K562 (cell line): ENCODE measurements around the gene RPL10A. TPM values are rescaled to one million over a fixed set of nuclear protein-coding genes. Genes with fewer than 3 reads are reported as not detected.

ENCODE experiments used
- ARID1B ChIP-seq: fragments of 450-650 bp; IDR thresholded peaks from 2 replicates; pipeline ENCODE4 v1.6.1; 2016; ENCODE audit warnings: antibody characterized with exemption, mild to moderate bottlenecking, inconsistent platforms
- ASH1L ChIP-seq: fragments of 450-650 bp; IDR thresholded peaks from 2 replicates; pipeline ENCODE4 v1.6.1; 2018; ENCODE audit warnings: borderline replicate concordance, mild to moderate bottlenecking, low read depth; ENCODE audit not compliant: partially characterized antibody
- BRD9 ChIP-seq: fragments of 450-650 bp; IDR thresholded peaks from 2 replicates; pipeline ENCODE4 v1.6.1; 2018; ENCODE audit warnings: low read depth; ENCODE audit not compliant: partially characterized antibody
- BRF1 ChIP-seq: IDR thresholded peaks from 3 replicates; pipeline ENCODE4 v1.6.1; 2011; ENCODE audit warnings: borderline replicate concordance, mild to moderate bottlenecking; ENCODE audit not compliant: insufficient read length; ENCODE audit errors: extremely low read depth
- CREM ChIP-seq: IDR thresholded peaks from 2 replicates; pipeline ENCODE4 v1.6.1; 2014; ENCODE audit warnings: antibody characterized with exemption, low read depth
- ELF1 ChIP-seq: fragments of 200-800 bp; sonication (Bioruptor generic); IDR thresholded peaks from 2 replicates; pipeline ENCODE4 v1.6.1; 2016; ENCODE audit warnings: missing genetic modification characterization, missing compliant biosample characterization
- ESRRB ChIP-seq: fragments of 250-450 bp; sonication (Bioruptor Pico); IDR thresholded peaks from 2 replicates; pipeline ENCODE4 v1.5.0; 2020; ENCODE audit warnings: mild to moderate bottlenecking, moderate library complexity, borderline replicate concordance
- GABPB1 ChIP-seq: sonication (generic); formaldehyde crosslinking; IDR thresholded peaks from 2 replicates; pipeline ENCODE4 v1.8.0; 2022; ENCODE audit warnings: mild to moderate bottlenecking, missing genetic modification reagents
- HEY1 ChIP-seq: fragments of 250-450 bp; sonication (Bioruptor Pico); IDR thresholded peaks from 2 replicates; pipeline ENCODE4 v1.5.0; 2020; ENCODE audit warnings: mild to moderate bottlenecking, moderate library complexity, borderline replicate concordance
- HIVEP1 ChIP-seq: fragments of 250-450 bp; sonication (Bioruptor Pico); IDR thresholded peaks from 2 replicates; pipeline ENCODE4 v1.4.0; 2020; ENCODE audit warnings: mild to moderate bottlenecking
- HMG20A ChIP-seq: fragments of 450-650 bp; formaldehyde crosslinking; conservative IDR thresholded peaks from 2 replicates; pipeline ENCODE4 v1.4.0; 2020; ENCODE audit warnings: mild to moderate bottlenecking, mixed read lengths
- HNRNPL ChIP-seq: fragments of 200-400 bp; formaldehyde crosslinking; IDR thresholded peaks from 2 replicates; pipeline ENCODE4 v1.6.1; 2017; ENCODE audit warnings: low read depth, mild to moderate bottlenecking, low read length
- LARP7 ChIP-seq: fragments of 450-650 bp; IDR thresholded peaks from 2 replicates; pipeline ENCODE4 v1.6.1; 2016
- OTX1 ChIP-seq: fragments of 450-650 bp; formaldehyde crosslinking; IDR thresholded peaks from 2 replicates; pipeline ENCODE4 v1.4.0; 2022; ENCODE audit warnings: mild to moderate bottlenecking
- PHF20 ChIP-seq: fragments of 450-650 bp; IDR thresholded peaks from 2 replicates; pipeline ENCODE4 v1.6.1; 2018; ENCODE audit not compliant: partially characterized antibody
- TAF7 ChIP-seq: fragments of 450-650 bp; IDR thresholded peaks from 2 replicates; pipeline ENCODE4 v1.6.1; 2016; ENCODE audit warnings: missing genetic modification characterization, missing compliant biosample characterization
- TRIM24 ChIP-seq, 2 experiments: fragments of 450-650 bp; IDR thresholded peaks; 2 replicates each; pipeline ENCODE4 v1.6.1; 2016
- ZEB2 ChIP-seq: fragments of 450-650 bp; IDR thresholded peaks from 2 replicates; pipeline ENCODE4 v1.6.1; 2016
- ZNF253 ChIP-seq: fragments of 250-450 bp; sonication (Bioruptor Pico); conservative IDR thresholded peaks from 2 replicates; pipeline ENCODE4 v1.6.1; 2021; ENCODE audit warnings: mild to moderate bottlenecking
- ZNF3 ChIP-seq: fragments of 250-450 bp; sonication (Bioruptor Pico); IDR thresholded peaks from 2 replicates; pipeline ENCODE4 v1.5.0; 2021; ENCODE audit warnings: mild to moderate bottlenecking, moderate library complexity
- ZNF551 ChIP-seq: fragments of 250-450 bp; sonication (Bioruptor Pico); IDR thresholded peaks from 2 replicates; pipeline ENCODE4 v1.5.0; 2021; ENCODE audit warnings: mild to moderate bottlenecking, moderate library complexity
- ZNF695 ChIP-seq: fragments of 450-650 bp; formaldehyde crosslinking; IDR thresholded peaks from 2 replicates; pipeline ENCODE4 v1.4.0; 2020; ENCODE audit warnings: mild to moderate bottlenecking, moderate library complexity
- polyA plus RNA-seq, 8 experiments: library from polyadenylated mRNA; depleted of rRNA in 4 of 8; stranded (reverse) in 5 of 8; unstranded in 3 of 8; fragments of >200 nt; fragmentation: Nextera tagmentation in 2 of 8; fragmentation: Illumina TruSeq in 1 of 8; extraction: Ambion mirVana in 2 of 8; extraction: Trizol in 1 of 8; gene quantifications; 2 replicates each; pipeline versions ENCODE4 v1.2.1 to v1.2.3, GENCODE V29; 2011 to 2014; ENCODE audit warnings: inconsistent platforms in 1 of 8, missing spikeins in 1 of 8
- total RNA-seq, 7 experiments: library from RNA; depleted of rRNA in 6 of 7; stranded (reverse); fragments of >200 nt in 6 of 7; fragmentation: Illumina TruSeq in 2 of 7; extraction: Trizol in 2 of 7; gene quantifications; 2 replicates each; pipeline versions ENCODE4 v1.2.1 to v1.2.3, GENCODE V29; 2011 to 2021; ENCODE audit warnings: low replicate concordance in 1 of 7
- TF ChIP-seq, protein P1 (sequence below), 2 experiments: fragments of 450-650 bp; conservative IDR thresholded peaks; 2 replicates each; pipeline ENCODE4 v1.6.1; 2017; ENCODE audit warnings: mild to moderate bottlenecking in 2 of 2, moderate library complexity in 2 of 2
- TF ChIP-seq, protein P2 (sequence below): fragments of 250-450 bp; sonication (Bioruptor Pico); IDR thresholded peaks from 2 replicates; pipeline ENCODE4 v1.8.0; 2021; ENCODE audit warnings: moderate library complexity, mild to moderate bottlenecking, inconsistent platforms
- TF ChIP-seq, protein P3 (sequence below): fragments of 450-650 bp; IDR thresholded peaks from 2 replicates; pipeline ENCODE4 v1.6.1; 2016; ENCODE audit warnings: antibody characterized with exemption
- TF ChIP-seq, protein P4 (sequence below): conservative IDR thresholded peaks from 2 replicates; pipeline ENCODE4 v1.6.1; 2011; ENCODE audit warnings: low read depth, mild to moderate bottlenecking, low read length; ENCODE audit not compliant: control insufficient read depth

RPL10A gene
- total and polyA plus RNA-seq, 9 of the 15 experiments (the other 6 are each of a cell fraction or from before 2014, with no cell fraction given), result 1,589 to 3,237 (median 2,116) TPM

DNA sequence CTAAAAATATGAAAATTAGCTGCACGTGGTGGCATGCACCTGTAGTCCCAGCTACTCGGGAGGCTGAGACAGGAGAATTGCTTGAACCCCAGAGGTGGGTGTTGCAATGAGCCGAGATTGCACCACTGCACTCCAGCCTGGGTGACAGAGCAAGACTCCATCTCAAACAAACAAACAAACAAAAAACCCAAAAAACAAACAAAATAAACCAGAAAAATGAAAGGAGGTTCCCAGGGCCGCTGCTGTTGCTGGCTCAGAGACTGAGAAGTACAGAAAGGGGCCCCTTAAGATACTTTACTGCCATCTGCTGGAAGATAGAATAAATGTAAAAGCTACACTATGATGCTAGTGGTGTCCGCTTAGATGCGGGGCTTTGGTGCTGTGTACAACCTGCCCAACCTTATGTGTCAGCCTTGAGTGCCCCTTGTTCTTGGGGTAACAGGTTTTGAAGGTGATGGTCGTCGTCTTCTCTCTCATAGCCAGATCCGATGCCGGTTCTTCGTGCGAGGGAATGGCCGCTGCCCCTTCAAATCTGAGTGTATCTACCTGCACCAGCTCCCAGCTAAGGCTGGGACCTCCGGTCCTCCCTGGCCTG lies 18.8 kb upstream of the RPL10A start (continued):
- no peak for TF ChIP-seq BRD9
- TF ChIP-seq CREM, result no peak
- TF ChIP-seq, protein P1, sequence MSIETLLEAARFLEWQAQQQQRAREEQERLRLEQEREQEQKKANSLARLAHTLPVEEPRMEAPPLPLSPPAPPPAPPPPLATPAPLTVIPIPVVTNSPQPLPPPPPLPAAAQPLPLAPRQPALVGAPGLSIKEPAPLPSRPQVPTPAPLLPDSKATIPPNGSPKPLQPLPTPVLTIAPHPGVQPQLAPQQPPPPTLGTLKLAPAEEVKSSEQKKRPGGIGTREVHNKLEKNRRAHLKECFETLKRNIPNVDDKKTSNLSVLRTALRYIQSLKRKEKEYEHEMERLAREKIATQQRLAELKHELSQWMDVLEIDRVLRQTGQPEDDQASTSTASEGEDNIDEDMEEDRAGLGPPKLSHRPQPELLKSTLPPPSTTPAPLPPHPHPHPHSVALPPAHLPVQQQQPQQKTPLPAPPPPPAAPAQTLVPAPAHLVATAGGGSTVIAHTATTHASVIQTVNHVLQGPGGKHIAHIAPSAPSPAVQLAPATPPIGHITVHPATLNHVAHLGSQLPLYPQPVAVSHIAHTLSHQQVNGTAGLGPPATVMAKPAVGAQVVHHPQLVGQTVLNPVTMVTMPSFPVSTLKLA (conservative IDR thresholded peaks at IDR 0.05), result peak; percentile 33 to 40; a peak in 2 of 4 replicates
- TF ChIP-seq, protein P2, sequence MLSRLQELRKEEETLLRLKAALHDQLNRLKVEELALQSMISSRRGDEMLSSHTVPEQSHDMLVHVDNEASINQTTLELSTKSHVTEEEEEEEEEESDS (CRISPR knock-in tag), result no peak
- no peak for TF ChIP-seq PHF20
- peak; percentile 45; the same call in 1 of the 2 replicates for TF ChIP-seq OTX1
- TF ChIP-seq, protein P3, sequence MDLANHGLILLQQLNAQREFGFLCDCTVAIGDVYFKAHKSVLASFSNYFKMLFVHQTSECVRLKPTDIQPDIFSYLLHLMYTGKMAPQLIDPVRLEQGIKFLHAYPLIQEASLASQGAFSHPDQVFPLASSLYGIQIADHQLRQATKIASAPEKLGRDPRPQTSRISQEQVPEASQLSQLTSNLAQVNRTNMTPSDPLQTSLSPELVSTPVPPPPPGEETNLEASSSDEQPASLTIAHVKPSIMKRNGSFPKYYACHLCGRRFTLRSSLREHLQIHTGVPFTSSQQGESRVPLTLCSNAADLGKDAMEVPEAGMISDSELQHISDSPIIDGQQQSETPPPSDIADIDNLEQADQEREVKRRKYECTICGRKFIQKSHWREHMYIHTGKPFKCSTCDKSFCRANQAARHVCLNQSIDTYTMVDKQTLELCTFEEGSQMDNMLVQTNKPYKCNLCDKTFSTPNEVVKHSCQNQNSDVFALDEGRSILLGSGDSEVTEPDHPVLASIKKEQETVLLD, result no peak
- no peak for TF ChIP-seq BRF1
- TF ChIP-seq ZEB2, result 0 out of 2 replicates have a peak, but pooled peaks have one; percentile 21
- no peak for TF ChIP-seq ASH1L
- no peak for TF ChIP-seq ZNF695 (CRISPR knock-in tag)
- no peak for TF ChIP-seq ZNF551 (CRISPR knock-in tag)
- no peak for TF ChIP-seq HMG20A (CRISPR knock-in tag)
- TF ChIP-seq TRIM24 (IDR thresholded peaks at IDR 0.05), result no peak
- TF ChIP-seq ELF1 (tag), result no peak
- TF ChIP-seq LARP7, result no peak
- TF ChIP-seq HEY1 (CRISPR knock-in tag), result no peak
- no peak for TF ChIP-seq TAF7
- TF ChIP-seq GABPB1, result no peak
- TF ChIP-seq, protein P4, sequence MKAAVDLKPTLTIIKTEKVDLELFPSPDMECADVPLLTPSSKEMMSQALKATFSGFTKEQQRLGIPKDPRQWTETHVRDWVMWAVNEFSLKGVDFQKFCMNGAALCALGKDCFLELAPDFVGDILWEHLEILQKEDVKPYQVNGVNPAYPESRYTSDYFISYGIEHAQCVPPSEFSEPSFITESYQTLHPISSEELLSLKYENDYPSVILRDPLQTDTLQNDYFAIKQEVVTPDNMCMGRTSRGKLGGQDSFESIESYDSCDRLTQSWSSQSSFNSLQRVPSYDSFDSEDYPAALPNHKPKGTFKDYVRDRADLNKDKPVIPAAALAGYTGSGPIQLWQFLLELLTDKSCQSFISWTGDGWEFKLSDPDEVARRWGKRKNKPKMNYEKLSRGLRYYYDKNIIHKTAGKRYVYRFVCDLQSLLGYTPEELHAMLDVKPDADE, result no peak
- TF ChIP-seq HIVEP1 (CRISPR knock-in tag), result no peak
- TF ChIP-seq ZNF3 (CRISPR knock-in tag), result no peak
- no peak for TF ChIP-seq HNRNPL
- peak; percentile 55 for TF ChIP-seq ARID1B
- no peak for TF ChIP-seq ZNF253 (CRISPR knock-in tag)
- no peak for TF ChIP-seq ESRRB (CRISPR knock-in tag)
